GM21381 (cell line): ENCODE measurements around the gene ADM2.
A peak's percentile ranks its signal among the peaks of the same experiment; 100 is the strongest.
"Not testable (repeated sequence)": the region's sequence is repeated elsewhere in the genome, so short reads cannot be mapped to it uniquely, and the experiment has no call there.

Experiments used
- ATAC-seq: cut with Tn5 transposase; IDR thresholded peaks from one replicate; pipeline ENCODE4 v1.9.1; 2021; ENCODE audit warnings: mild to moderate bottlenecking, moderate library complexity; ENCODE audit not compliant: unreplicated experiment

The ADM2 gene

DNA sequence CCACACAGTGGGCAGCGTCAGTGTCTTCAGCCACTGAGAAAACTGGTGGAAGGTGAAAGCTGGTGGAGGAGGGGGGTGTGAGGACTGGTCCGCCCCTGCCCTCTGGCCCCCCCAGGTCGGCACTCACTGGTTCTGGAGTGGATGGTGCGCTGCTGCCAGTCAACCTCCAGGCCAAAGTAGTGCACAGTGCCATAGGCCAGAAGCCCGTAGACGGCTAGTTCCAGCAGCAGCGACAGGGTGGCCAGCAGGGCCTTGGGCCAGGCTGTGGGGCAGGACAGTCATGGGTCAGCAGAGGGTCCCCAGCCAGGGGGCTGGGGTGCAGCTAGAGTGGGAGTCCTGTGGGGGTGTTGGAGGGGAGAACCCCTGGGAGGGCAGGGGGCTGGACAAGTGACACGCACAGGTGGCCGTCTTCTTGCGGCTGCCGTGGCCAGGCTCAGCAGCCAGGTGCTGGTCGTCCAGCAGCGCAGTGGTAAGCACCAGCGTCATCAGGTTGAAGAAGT, 24.0 kb downstream of the ADM2 start:
- no peak for ATAC-seq

DNA sequence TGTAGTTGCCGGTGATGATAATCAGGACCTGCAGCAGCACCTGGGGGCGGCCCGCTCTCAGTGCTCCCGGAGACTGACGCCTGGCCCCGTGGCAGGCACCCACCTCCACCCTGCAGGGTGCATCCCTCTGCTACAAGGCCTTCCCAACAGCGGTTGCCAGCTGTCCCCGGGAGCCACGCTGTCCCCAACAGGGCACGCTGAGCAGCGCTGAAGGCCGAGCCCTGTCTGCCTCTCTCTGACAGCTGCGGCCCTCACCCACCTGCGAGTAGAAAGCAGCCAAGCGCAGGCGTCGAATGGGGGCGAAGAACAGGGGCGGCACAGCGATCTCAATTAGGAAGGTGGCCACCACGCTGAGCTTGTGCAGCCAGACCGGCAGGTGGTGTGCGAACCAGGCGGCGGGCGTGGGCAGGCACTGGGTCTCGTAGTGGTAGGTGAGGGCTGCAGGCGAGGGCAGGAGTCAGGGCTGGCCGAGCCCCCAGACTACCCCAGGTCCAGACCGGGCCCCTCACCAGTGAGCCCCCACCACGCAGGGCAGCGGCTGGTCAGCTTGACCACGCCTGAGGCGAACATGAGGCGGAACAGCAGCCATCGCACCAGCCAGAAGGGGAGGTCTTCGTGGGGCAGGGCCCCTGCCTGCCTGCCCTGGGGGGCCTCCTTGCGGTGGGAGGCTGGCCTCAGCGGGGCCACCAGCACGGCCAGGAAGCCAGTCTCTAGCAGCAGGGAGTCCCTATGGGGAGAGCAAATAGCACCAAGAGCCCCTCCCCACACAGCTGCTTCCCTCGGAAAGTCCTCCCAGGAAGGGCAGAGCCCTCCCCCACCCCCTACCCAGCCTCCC, 24.6 kb downstream of the ADM2 start:
- no peak for ATAC-seq

DNA sequence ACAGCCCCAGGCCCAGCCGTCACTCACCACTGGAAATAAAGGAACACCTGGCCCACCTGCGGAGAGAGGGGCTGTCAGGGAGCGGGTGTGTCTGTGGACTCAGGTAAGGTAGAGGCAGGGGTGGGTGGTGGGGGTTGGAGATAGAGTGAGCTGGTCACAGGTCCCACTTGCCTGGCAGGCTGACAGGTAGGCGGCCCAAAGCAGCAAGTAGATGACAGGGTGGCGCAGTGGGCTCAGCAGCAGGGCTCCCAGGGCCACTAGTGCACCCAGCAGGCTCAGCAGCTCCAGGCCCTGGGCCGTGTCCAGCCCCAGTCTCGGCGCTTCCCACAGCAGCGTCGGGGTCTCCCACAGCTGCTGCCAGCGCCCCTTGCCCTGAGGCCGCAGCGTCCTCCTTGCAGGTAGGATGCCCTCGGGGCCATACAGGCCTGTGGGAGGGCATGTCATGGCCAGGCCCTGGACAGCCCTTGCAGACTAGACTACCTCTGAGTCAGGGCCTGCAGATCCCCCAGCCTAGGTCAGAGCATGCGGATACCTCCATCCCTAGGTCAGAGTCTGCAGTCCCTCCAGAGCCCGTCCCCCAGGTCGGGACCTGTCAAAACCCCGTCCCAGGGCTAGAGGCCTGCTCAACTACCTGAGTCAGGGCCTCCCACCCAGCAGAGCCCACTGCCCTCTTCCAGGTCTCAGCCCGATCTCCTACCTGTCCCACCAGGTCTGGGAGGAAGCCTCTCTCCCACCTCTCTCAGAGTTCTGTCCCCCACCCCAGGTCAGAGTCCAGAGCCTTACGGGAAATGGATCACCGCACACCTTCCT, 25.5 kb downstream of the ADM2 start:
- no peak for ATAC-seq

DNA sequence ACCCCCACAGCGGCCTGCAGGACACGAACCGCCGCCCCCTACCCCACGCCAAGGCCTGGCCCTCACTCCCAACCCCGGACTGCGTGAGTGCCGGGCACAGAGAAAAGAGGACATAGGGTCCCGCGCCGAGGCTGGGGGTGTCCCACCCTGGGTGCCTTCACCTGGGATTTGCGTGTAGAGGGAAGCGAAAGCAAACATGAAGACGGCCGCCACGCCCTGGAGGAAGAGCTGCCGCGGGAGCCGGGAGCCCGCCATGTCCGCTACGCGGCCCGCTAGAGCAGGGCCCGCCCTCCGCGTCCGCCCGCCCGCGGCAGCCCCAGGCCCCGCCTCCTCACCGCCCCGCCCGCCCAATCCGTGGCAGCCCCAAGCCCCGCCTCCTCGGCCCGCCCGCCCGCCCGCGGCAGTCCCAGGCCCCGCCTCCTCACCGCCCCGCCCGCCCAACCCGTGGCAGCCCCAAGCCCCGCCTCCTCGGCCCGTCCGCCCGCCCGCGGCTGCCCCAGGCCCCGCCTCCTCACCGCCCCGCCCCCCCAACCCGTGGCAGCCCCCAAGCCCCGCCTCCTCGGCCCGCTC, 26.2 kb downstream of the ADM2 start, which contains the start of gene LMF2:
TSS of gene LMF2 (minus strand) at position 282 of the 570 bp plus-strand sequence. CDS start at position 255, 27 bp downstream.
- ATAC-seq, result peak; percentile 60

DNA sequence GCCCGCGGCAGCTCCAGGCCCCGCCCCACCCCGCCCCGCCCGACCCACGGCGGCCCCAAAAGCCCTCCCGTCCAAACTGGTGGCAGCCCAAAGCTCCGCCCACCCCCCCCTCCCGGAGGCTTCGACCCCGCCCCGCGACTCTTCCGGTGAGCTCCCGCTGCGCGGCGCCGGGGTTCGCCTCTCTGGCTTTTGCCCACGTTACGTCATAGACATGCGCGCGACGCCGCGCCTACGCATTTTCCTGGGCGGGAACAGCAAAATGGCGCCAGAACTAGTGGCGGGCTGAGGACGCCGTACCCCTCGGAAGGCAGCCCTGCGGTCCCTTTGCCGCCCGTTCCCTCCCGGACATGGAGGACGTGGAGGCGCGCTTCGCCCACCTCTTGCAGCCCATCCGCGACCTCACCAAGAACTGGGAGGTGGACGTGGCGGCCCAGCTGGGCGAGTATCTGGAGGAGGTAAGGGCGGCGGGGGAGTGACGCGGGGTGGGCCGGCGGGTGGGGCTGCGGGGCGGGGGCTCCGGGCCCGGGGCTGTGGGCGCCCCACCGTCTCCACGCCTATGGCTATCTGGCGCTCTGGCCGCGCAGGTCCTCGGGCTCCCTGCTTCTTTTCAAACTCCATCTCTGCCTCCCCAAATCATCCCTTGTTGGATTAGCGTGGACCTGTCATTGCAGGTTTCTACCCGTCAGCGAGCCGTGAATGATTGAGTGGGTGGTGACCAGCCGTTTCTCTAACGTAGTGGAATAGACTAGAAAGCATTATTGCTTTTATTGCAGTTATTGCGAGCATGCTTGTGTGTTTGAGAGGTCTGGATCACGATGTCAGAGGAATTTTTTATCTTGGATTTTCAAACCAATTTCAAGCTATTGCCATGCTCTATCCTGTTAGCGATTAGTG, 26.9 kb downstream of the ADM2 start, which contains the start of gene NCAPH2:
TSS of gene NCAPH2 (plus strand) at position 234 of the 894 bp plus-strand sequence. CDS start at position 348, 114 bp downstream.
- ATAC-seq, result peak; percentile 61

DNA sequence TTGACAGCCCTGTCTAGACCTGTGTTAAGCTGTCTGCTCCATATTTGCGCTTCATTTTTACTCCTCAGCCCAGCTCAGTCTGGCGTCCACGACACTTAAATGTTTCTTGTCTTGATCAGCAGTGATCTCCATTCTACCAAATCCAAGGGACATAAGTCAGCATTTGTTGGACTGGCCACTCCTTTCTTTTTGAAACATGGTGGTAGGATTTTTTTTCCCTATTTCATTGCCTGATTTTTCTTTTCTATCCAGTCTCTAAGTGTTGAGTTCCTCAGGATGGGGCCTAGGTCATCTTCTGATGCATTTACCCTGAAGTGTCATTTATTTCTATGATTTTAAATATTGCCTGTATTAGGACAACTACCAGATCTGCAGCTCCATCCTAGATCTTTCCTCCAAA, 27.6 kb downstream of the ADM2 start:
- ATAC-seq, result no peak

DNA sequence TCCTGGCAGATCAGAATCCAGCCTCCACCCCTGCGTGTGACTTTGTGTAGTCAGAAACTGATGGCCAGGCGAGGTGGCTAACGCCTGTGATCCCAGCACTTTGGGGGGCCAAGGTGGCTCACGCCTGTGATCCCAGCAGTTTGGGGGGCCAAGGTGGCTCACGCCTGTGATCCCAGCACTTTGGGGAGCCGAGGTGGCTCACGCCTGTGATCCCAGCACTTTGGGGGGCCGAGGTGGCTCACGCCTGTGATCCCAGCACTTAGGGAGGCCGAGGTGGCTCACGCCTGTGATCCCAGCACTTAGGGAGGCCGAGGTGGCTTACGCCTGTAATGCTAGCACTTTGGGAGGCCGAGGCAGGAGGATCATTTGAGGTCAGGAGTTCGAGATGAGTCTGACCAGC, 31.8 kb downstream of the ADM2 start:
- no peak for ATAC-seq

DNA sequence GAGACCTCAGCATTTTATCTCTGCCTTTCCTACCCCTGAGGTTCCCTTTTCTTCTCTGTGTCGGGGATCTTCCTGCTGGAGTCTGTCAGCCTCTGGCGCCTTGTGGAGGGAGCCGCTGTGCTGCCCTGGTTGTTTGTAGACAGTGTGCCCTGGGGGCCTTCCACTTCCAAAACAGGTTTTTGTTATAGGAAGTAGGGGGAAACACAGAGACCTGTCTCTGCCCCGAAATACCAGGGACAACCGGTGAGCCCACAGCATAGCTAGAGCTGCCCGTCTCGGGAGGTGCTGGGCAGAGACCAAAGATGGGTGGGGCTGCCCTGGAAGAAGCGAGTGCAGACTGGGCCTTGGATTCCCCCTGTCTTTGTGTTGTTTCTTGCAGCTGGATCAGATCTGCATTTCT, 34.7 kb downstream of the ADM2 start:
- ATAC-seq, result no peak

DNA sequence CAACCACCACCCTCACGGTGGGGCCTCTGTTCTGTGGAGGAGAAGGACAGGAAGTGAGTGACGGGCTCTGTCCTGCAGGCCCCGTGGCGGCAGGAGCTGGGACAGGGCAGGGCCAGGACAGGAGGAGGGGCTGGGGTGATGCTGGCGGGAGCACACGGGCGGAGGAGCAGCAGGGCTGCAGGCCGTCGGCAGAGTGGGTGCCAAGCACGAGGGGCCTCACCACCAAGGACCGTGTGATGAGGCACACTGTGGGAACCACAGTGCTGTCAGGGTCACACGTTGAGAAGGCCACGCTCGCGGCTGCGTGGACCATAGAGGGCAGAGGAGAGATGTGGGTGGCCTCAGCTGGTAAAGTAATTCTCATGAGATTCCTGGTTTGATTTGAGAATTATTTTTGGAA, 35.5 kb downstream of the ADM2 start:
- ATAC-seq, result no peak

DNA sequence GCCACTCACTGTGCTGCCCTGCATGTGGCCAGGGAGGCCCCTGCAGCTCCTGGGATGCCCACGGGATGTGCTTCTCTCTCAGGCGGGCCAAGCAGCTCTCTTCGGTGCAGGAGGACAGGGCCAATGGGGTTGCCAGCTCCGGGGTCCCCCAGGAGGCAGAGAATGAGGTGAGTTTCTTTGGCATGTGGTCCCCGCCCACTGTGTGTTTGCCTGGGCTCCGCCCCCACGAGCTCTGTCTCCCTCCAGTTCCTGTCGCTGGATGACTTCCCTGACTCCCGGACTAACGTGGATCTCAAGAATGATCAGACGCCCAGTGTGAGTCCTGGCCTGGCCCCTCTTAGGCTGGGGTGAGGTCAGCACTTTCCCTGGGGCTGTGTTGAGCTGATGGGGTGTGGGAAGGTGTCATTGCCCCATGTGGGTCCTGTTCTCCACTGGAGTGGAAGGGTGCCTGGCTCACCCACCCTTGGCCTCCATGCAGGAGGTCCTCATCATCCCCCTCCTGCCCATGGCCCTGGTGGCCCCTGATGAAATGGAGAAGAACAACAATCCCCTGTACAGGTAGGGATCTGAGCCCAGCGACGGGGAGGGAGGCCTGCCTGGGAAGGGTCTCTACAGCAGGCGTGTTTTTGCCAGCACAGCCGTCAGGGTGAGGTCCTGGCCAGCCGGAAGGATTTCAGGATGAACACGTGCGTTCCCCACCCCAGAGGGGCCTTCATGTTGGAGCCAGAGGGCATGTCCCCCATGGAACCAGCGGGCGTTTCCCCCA, 36.3 kb downstream of the ADM2 start:
- ATAC-seq, result no peak

DNA sequence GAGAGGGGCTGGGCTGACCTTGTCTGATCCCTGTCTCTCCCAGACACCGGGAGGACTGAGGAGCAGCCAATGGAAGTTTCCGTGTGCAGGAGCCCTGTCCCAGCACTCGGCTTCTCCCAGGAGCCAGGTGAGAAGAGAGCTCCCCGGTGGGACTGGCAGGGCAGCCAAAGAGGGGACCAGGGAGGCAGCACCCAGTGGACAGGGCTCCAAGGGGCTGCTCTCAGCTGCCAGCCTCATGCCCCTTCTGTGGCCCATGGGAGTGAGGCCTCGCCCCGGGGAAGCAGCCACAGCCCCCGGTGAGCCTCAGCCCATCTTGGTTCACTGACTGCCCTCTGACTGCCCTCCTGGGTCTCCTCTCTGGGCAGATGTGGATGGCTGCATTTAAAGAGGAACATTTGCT, 37.3 kb downstream of the ADM2 start:
- ATAC-seq, result no peak

DNA sequence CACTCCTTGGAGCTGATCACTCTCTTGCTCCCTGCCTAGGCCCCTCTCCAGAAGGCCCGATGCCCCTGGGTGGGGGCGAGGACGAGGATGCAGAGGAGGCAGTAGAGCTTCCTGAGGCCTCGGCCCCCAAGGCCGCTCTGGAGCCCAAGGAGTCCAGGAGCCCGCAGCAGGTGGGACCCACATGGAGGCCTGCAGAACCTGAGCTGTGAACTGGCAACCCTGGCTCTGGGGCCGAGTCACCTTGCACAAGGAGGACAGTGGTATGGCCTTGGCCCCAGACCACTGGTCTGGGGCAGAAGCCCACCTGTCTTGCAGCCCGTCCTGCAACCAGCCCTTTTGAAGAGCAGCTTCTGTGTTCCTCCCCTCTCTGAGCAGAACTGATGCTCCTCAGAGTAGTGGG, 37.8 kb downstream of the ADM2 start:
- no peak for ATAC-seq

DNA sequence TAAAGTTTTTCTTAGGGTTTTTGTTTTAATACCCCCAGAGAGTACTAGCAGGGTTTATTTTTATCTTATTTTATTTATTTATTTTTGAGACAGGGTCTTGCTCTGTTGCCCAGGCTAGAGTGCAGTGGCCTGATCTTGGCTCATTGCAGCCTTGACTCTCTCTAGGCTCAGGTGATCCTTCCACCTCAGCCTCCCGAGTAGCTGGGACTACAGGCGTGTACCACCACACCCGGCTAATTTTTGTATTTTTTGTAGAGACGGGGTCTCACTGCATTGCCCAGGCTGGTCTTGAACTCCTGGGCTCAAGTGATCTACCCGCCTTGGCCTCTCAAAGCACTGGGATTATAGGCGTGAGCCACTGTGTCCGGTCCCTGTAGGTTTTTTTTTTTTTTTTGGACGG, 38.8 kb downstream of the ADM2 start:
- ATAC-seq, result not testable (repeated sequence)

DNA sequence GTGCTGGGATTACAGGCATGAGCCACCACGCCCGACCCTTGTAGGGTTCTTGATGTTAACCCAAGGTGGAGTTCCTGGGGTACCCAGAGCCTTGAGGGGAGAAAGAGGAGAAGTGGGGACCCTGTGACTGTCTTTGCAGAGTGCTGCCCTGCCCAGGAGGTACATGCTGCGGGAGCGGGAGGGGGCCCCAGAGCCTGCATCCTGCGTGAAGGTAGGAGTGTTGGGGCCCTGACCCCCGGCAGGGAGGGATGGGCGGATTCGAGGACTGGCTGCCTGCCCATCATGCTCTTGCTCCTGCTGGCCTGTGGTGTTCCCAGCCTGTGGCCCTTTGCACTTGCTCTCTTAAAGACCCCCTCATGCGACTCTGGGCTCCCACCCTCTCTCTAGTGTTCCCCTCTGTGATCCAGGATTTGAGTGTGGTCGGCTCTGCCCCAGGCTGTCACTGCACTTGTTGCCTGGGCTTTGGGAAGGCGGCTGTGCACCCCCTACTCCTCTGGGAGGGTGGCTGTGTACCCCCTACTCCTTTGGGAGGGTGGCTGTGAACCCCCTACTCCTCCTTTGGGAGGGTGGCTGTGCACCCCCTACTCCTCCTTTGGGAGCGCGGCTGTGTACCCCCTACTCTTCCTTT, 39.6 kb downstream of the ADM2 start:
- ATAC-seq, result no peak

DNA sequence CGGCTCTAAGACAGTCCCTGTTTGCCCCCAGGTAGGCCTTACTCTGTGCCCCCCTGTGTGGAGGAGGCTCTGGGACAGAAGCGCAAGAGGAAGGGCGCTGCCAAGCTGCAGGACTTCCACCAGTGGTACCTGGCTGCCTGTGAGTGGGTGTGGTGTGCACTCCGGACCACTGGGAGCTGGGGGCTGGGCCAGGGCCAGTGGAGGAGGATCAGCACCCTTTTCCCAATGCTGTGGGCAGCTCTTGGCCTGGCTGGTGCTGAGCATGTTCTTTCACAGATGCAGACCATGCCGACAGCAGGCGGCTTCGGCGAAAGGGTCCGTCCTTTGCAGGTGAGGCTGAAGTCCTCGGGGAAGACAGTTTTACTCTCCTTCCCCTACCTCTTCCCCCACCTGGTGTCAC, 40.4 kb downstream of the ADM2 start:
- ATAC-seq, result no peak

DNA sequence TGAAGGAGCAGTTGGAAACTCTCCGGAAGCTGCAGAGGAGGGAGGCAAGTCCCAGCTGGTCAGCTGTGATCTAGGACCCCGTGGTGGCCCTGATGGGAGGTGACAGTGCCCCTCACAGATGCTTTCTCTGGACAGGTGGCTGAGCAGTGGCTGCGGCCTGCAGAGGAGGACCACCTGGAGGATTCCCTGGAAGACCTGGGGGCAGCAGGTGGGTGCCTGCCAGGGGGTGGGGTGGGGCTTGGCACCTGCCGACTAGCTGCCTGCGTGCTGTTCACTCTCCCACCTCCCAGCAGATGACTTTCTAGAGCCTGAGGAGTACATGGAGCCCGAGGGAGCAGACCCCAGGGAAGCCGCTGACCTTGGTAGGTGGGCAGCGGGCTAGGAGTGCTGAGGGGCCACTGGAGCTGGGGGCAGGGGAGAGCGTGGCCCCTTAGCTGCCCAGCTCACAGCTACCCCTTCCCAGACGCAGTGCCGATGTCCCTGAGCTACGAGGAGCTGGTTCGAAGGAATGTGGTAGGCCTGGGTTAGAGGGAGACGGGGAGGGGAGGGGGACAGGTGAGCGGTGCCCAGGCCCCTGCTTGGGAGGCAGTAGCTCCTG, 41.0 kb downstream of the ADM2 start:
- ATAC-seq, result no peak

DNA sequence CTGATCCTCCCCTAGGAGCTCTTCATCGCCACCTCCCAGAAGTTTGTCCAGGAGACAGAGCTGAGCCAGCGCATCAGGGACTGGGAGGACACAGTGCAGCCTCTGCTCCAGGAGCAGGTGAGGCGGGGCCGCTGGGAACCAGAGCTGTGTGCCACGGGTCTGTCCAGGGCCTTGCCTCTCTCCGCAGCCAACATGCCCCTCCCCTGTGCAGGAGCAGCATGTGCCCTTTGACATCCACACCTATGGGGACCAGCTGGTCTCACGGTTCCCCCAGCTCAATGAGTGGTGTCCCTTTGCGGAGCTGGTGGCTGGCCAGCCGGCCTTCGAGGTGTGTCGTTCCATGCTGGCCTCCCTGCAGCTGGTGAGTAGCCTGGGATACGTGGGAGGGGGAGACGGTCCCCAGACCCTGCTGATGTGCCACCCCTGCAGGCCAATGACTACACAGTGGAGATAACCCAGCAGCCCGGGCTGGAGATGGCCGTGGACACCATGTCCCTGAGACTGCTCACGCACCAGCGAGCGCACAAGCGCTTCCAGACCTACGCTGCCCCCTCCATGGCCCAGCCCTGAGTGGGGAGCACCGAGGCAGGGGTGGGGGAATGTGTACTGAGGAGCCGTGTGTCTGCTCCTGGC, 41.6 kb downstream of the ADM2 start:
- ATAC-seq, result no peak

DNA sequence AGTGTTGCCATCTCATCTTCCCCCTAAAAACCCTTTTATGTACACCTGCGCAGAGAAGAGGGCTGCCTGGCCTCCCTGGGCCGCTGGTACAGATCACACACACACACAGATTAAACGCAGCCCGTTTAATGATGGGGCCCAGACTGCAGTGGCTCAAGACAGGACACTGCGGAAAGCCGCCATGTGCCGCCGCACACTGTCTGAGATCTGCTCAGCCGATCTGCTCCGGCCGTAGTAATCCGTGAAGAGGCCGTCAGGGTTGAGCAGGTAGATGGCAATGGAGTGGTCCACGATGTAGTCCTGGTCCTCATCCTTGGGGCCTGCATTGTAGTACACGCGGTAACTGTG, 42.1 kb downstream of the ADM2 start:
- no peak for ATAC-seq
